Measurements from ENCODE around the gene MCU. TPM values are rescaled to one million over a fixed set of nuclear protein-coding genes. Genes with fewer than 3 reads are reported as not detected.
"Not testable (repeated sequence)": the region's sequence is repeated elsewhere in the genome, so short reads cannot be mapped to it uniquely, and the experiment has no call there.

Gene MCU
- total RNA-seq, 1 experiment from 2014 or later, result 18.7 TPM

- Histone ChIP-seq H3K9me3 (ENCODE audit: low read depth, low read length, poor library complexity, severe bottlenecking) (no peaks in the 10 kb centered on the region), H3K4me3 (ENCODE audit: low read depth, low read length, poor library complexity, severe bottlenecking) (no peak overlapping the region), H3K27me3 (replicated peaks; ENCODE audit: insufficient read depth, low read depth, low read length, poor library complexity) (no peaks in the 10 kb centered on the region), H3K36me3 (ENCODE audit: insufficient read depth, low read length, poor library complexity, severe bottlenecking) (no peaks in the 10 kb centered on the region), H3K27ac (ENCODE audit: low read depth, low read length, poor library complexity, severe bottlenecking) (no peak overlapping the region), H3K4me1 (ENCODE audit: insufficient read depth, low read length, poor library complexity, severe bottlenecking) (no peaks in the 10 kb centered on the region)
- intact Hi-C loops (cut with micrococcal nuclease; ENCODE audit: unreplicated experiment), result no loop called here
- no TSS peak for BruUV-seq (replicated peaks)
- POLR2A ChIA-PET (ENCODE audit: low non-redundant PET), result no interaction called here
- CTCF ChIA-PET, result no interaction called here
- no peak for DNase-seq (ENCODE audit: low spot score)
- TF ChIP-seq EZH2 (IDR thresholded peaks at IDR 0.05; ENCODE audit: borderline replicate concordance, low read depth, low read length, poor library complexity, severe bottlenecking), result no peak
- TF ChIP-seq, protein P1, sequence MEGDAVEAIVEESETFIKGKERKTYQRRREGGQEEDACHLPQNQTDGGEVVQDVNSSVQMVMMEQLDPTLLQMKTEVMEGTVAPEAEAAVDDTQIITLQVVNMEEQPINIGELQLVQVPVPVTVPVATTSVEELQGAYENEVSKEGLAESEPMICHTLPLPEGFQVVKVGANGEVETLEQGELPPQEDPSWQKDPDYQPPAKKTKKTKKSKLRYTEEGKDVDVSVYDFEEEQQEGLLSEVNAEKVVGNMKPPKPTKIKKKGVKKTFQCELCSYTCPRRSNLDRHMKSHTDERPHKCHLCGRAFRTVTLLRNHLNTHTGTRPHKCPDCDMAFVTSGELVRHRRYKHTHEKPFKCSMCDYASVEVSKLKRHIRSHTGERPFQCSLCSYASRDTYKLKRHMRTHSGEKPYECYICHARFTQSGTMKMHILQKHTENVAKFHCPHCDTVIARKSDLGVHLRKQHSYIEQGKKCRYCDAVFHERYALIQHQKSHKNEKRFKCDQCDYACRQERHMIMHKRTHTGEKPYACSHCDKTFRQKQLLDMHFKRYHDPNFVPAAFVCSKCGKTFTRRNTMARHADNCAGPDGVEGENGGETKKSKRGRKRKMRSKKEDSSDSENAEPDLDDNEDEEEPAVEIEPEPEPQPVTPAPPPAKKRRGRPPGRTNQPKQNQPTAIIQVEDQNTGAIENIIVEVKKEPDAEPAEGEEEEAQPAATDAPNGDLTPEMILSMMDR (conservative IDR thresholded peaks at IDR 0.05; ENCODE audit: low read depth, low read length), result no peak
Observed at GRCh38 chr10:72679838-72680241, 12.1 kb upstream of the MCU start.

GRCh38 chr10:72682638-72683037, 9.3 kb upstream of the MCU start:
- BruUV-seq (replicated peaks), result no TSS peak
- no peaks in the 10 kb centered on the region for H3K36me3 ChIP-seq (ENCODE audit: insufficient read depth, low read length, poor library complexity, severe bottlenecking)
- no peak for TF ChIP-seq EZH2 (IDR thresholded peaks at IDR 0.05; ENCODE audit: borderline replicate concordance, low read depth, low read length, poor library complexity, severe bottlenecking)
- TF ChIP-seq, protein P1 (conservative IDR thresholded peaks at IDR 0.05; ENCODE audit: low read depth, low read length), result no peak
- no peak overlapping the region for H3K27ac ChIP-seq (ENCODE audit: low read depth, low read length, poor library complexity, severe bottlenecking)
- intact Hi-C loops (cut with micrococcal nuclease; ENCODE audit: unreplicated experiment), result no loop called here
- CTCF ChIA-PET, result no interaction called here
- POLR2A ChIA-PET (ENCODE audit: low non-redundant PET), result no interaction called here
- no peak for DNase-seq (ENCODE audit: low spot score)
- H3K27me3 ChIP-seq (replicated peaks; ENCODE audit: insufficient read depth, low read depth, low read length, poor library complexity), result no peaks in the 10 kb centered on the region
- peaks cover 9% of the 10 kb centered on the region for H3K4me1 ChIP-seq (ENCODE audit: insufficient read depth, low read length, poor library complexity, severe bottlenecking)
- H3K9me3 ChIP-seq (ENCODE audit: low read depth, low read length, poor library complexity, severe bottlenecking), result no peaks in the 10 kb centered on the region
- H3K4me3 ChIP-seq (ENCODE audit: low read depth, low read length, poor library complexity, severe bottlenecking), result no peak overlapping the region

- intact Hi-C loops (cut with micrococcal nuclease; ENCODE audit: unreplicated experiment), result no loop called here
- POLR2A ChIA-PET (ENCODE audit: low non-redundant PET), result no interaction called here
- H3K27ac ChIP-seq (ENCODE audit: low read depth, low read length, poor library complexity, severe bottlenecking), result no peak overlapping the region
- CTCF ChIA-PET, result interaction anchor here (0.7 kb wide), 1 partner anchor 318 kb away, joined by 3 read pairs; no protein-coding TSS in a partner anchor
- BruUV-seq (replicated peaks), result no TSS peak
- H3K27me3 ChIP-seq (replicated peaks; ENCODE audit: insufficient read depth, low read depth, low read length, poor library complexity), result no peaks in the 10 kb centered on the region
- peaks cover 14% of the 10 kb centered on the region for H3K4me1 ChIP-seq (ENCODE audit: insufficient read depth, low read length, poor library complexity, severe bottlenecking)
- no peak for DNase-seq (ENCODE audit: low spot score)
- H3K4me3 ChIP-seq (ENCODE audit: low read depth, low read length, poor library complexity, severe bottlenecking), result no peak overlapping the region
- TF ChIP-seq, protein P1 (conservative IDR thresholded peaks at IDR 0.05; ENCODE audit: low read depth, low read length), result no peak
- no peak for TF ChIP-seq EZH2 (IDR thresholded peaks at IDR 0.05; ENCODE audit: borderline replicate concordance, low read depth, low read length, poor library complexity, severe bottlenecking)
- no peaks in the 10 kb centered on the region for H3K36me3 ChIP-seq (ENCODE audit: insufficient read depth, low read length, poor library complexity, severe bottlenecking)
- no peaks in the 10 kb centered on the region for H3K9me3 ChIP-seq (ENCODE audit: low read depth, low read length, poor library complexity, severe bottlenecking)
Observed at GRCh38 chr10:72685264-72685921, 6.5 kb upstream of the MCU start.

DNA sequence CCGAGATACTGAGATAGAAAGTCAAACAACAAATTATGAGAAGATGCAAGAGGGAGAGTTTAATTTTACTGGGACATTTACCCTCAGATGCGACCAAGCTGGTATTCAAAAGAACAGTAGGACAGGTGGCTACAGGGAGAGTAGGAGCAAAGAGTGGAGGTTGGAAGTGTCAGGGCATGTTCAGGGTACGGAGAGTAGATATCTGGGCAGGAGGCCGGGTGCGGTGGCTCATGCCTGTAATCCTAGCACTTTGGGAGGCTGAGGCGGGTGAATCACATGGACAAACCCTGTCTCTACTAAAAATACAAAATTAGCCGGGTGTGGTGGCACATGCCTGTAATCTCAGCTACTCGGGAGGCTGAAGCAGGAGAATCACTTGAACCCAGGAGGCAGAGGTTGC, 5.5 kb upstream of the MCU start:
- H3K4me3 ChIP-seq (ENCODE audit: low read depth, low read length, poor library complexity, severe bottlenecking); DNase-seq (ENCODE audit: low spot score); CTCF ChIA-PET; BruUV-seq (replicated peaks); H3K9me3 ChIP-seq (ENCODE audit: low read depth, low read length, poor library complexity, severe bottlenecking); POLR2A ChIA-PET (ENCODE audit: low non-redundant PET); H3K27ac ChIP-seq (ENCODE audit: low read depth, low read length, poor library complexity, severe bottlenecking); intact Hi-C loops (cut with micrococcal nuclease; ENCODE audit: unreplicated experiment); H3K27me3 ChIP-seq (replicated peaks; ENCODE audit: insufficient read depth, low read depth, low read length, poor library complexity); H3K36me3 ChIP-seq (ENCODE audit: insufficient read depth, low read length, poor library complexity, severe bottlenecking): not testable (repeated sequence)
- H3K4me1 ChIP-seq (ENCODE audit: insufficient read depth, low read length, poor library complexity, severe bottlenecking), result peaks cover 14% of the 10 kb centered on the region

Measured in A673 (cell line).